HepG2 (cell line): ENCODE measurements around the gene CHCHD6. TPM values are rescaled to one million over a fixed set of nuclear protein-coding genes. Genes with fewer than 3 reads are reported as not detected.

Experiments
- ATAC-seq: fragments of 200-7000 bp; cut with Tn5 transposase; 3 replicates; pipeline ENCODE4 v1.9.1; 2020; ENCODE audit warnings: mild to moderate bottlenecking, moderate library complexity
- BruUV-seq: library from RNA; stranded (reverse); fragments of 400-500 nt; replicated peaks from 2 replicates; lab custom pipeline; 2021; lab: Mats Ljungman, UMichigan
- CTCF ChIA-PET: fragments of 300-600 bp; formaldehyde crosslinking; extraction: SDS; loops from one replicate; lab custom pipeline; 2021; ENCODE audit warnings: low total read pairs, inconsistent platforms, low intra/inter-chr PET ratio; lab: Yijun Ruan, JAX
- POLR2A ChIA-PET: fragments of 350-600 bp; sonication (Branson Sonifier 250); formaldehyde crosslinking; loops from one replicate; lab custom pipeline; 2020; ENCODE audit warnings: antibody characterized with exemption, inconsistent platforms; lab: Yijun Ruan, JAX
- DNase-seq: peaks from one replicate; pipeline ENCODE4 v3.0.0-alpha.2; 2015; ENCODE audit warnings: low spot score
- FAIRE-seq: peaks from 3 replicates; lab custom pipeline; 2011; peaks lifted over from hg19 to GRCh38; lab: Jason Lieb, UNC
- H2AFZ ChIP-seq: one replicate; pipeline ENCODE4 v1.6.1; 2011; ENCODE audit warnings: low read length, inconsistent platforms
- H3K27ac ChIP-seq: fragments of 300-600 bp; 3 replicates; pipeline ENCODE4 v1.8.0; 2011; ENCODE audit warnings: mixed run types, mild to moderate bottlenecking, mixed read lengths, low read length, inconsistent platforms; ENCODE audit not compliant: insufficient read depth; ENCODE audit errors: extremely low read length
- H3K27me3 ChIP-seq, 2 experiments: fragments of 200-600 bp in 1 of 2; 2 replicates in 1 of 2; 3 replicates in 1 of 2; pipeline versions ENCODE4 v1.6.0 to v1.8.0; 2011; ENCODE audit warnings: low read length in 2 of 2, mild to moderate bottlenecking in 2 of 2, moderate library complexity in 2 of 2, inconsistent platforms in 1 of 2; ENCODE audit not compliant: insufficient read depth in 2 of 2, control insufficient read depth in 1 of 2
- H3K36me3 ChIP-seq, 2 experiments: fragments of 200-600 bp in 1 of 2; replicated peaks in 1 of 2; 2 replicates in 1 of 2; 3 replicates in 1 of 2; pipeline versions ENCODE4 v1.5.1 to v1.8.0; 2011; ENCODE audit warnings: low read length in 2 of 2, inconsistent platforms in 1 of 2; ENCODE audit not compliant: insufficient read depth in 2 of 2, control insufficient read depth in 1 of 2
- H3K4me1 ChIP-seq: 2 replicates; pipeline ENCODE4 v1.5.1; 2012; ENCODE audit warnings: low read length, inconsistent platforms; ENCODE audit not compliant: insufficient read depth
- H3K4me2 ChIP-seq: 2 replicates; pipeline ENCODE4 v1.6.0; 2011; ENCODE audit warnings: low read depth, low read length, inconsistent platforms
- H3K4me3 ChIP-seq, 3 experiments: fragments of 200-600 bp in 1 of 3; sonication (generic), shearing (Covaris generic) in 1 of 3; replicated peaks in 1 of 3; 2 replicates each; pipeline ENCODE4 v1.5.1; 2011 to 2016; ENCODE audit warnings: low read length in 3 of 3, inconsistent platforms in 2 of 3, low read depth in 2 of 3, mild to moderate bottlenecking in 2 of 3, control low read depth in 1 of 3, mixed read lengths in 1 of 3; ENCODE audit not compliant: insufficient read depth in 1 of 3
- H3K79me2 ChIP-seq: one replicate; pipeline ENCODE4 v1.6.1; 2011; ENCODE audit warnings: low read length, inconsistent platforms; ENCODE audit not compliant: insufficient read depth
- H3K9ac ChIP-seq: 2 replicates; pipeline ENCODE4 v1.6.0; 2011; ENCODE audit warnings: mild to moderate bottlenecking, low read depth, low read length, inconsistent platforms; ENCODE audit not compliant: insufficient read depth
- H3K9me3 ChIP-seq: 2 replicates; pipeline ENCODE4 v1.5.1; 2012; ENCODE audit warnings: mild to moderate bottlenecking, low read length
- H4K20me1 ChIP-seq: 2 replicates; pipeline ENCODE4 v1.6.0; 2011; ENCODE audit warnings: inconsistent platforms, mild to moderate bottlenecking, low read length, moderate library complexity; ENCODE audit not compliant: insufficient read depth
- EP300 ChIP-seq, 3 experiments: sonication (generic) in 1 of 3; formaldehyde crosslinking in 1 of 3; IDR thresholded peaks; 2 replicates each; pipeline versions ENCODE4 v1.5.1 to v1.6.1; 2011 to 2020; ENCODE audit warnings: low read depth in 2 of 3, low read length in 2 of 3, borderline replicate concordance in 1 of 3, improper control_type of control experiment in 1 of 3, mild to moderate bottlenecking in 1 of 3, missing genetic modification reagents in 1 of 3, moderate library complexity in 1 of 3
- HCFC1 ChIP-seq: fragments of 150-350 bp; IDR thresholded peaks from 2 replicates; pipeline ENCODE4 v1.6.1; 2014; ENCODE audit warnings: low read depth, low read length
- IRX3 ChIP-seq: sonication (generic); formaldehyde crosslinking; IDR thresholded peaks from 2 replicates; pipeline ENCODE4 v1.8.1; 2023; ENCODE audit warnings: mild to moderate bottlenecking, low read depth, missing genetic modification reagents, borderline replicate concordance
- RFX5 ChIP-seq: IDR thresholded peaks from 2 replicates; pipeline ENCODE4 v1.6.1; 2011; ENCODE audit warnings: low read depth, low read length, improper control_type of control experiment
- TARDBP ChIP-seq: sonication (generic); formaldehyde crosslinking; IDR thresholded peaks from 2 replicates; pipeline ENCODE4 v1.8.0; 2022; ENCODE audit warnings: mild to moderate bottlenecking, missing genetic modification reagents
- THRA ChIP-seq: sonication (generic); formaldehyde crosslinking; IDR thresholded peaks from 2 replicates; pipeline ENCODE4 v1.4.0; 2020; ENCODE audit warnings: missing genetic modification reagents, borderline replicate concordance
- ZBTB42 ChIP-seq: sonication (generic); formaldehyde crosslinking; IDR thresholded peaks from 2 replicates; pipeline ENCODE4 v1.5.0; 2020; ENCODE audit warnings: mild to moderate bottlenecking, missing genetic modification reagents
- ZNF484 ChIP-seq: sonication (generic); formaldehyde crosslinking; IDR thresholded peaks from 2 replicates; pipeline ENCODE4 v1.5.1; 2020; ENCODE audit warnings: mild to moderate bottlenecking, low read depth, missing genetic modification reagents, borderline replicate concordance
- ZNF776 ChIP-seq: sonication (generic); formaldehyde crosslinking; IDR thresholded peaks from 2 replicates; pipeline ENCODE4 v1.4.0; 2020; ENCODE audit warnings: mild to moderate bottlenecking, missing genetic modification reagents
- whole genome bisulfite sequencing: methylation state at CpG from one replicate; pipeline ENCODE4 v1.1.6; 2017; ENCODE audit warnings: low lambda C conversion rate; 5-methylcytosine and 5-hydroxymethylcytosine counted together
- in situ Hi-C: cut with HindIII; loops from 2 replicates; pipeline ENCODE4 v1.10.0; 2017; ENCODE audit warnings: low pct_unique_long_range_greater_than_20kb; ENCODE audit not compliant: extremely low pct_ligation_motif_present
- intact Hi-C: fragments of 100-400 bp; cut with micrococcal nuclease; formaldehyde crosslinking; loops from one replicate; pipeline ENCODE4 v1.10.0; 2022; ENCODE audit not compliant: unreplicated experiment
- polyA plus RNA-seq, 8 experiments: library from polyadenylated mRNA; depleted of rRNA in 3 of 8; stranded (reverse) in 7 of 8; unstranded in 1 of 8; fragments of >200 nt; fragmentation: Illumina TruSeq in 4 of 8; extraction: Trizol in 4 of 8; gene quantifications; 2 replicates each; pipeline versions ENCODE4 v1.2.1 to v1.2.3, GENCODE V29; 2011 to 2016; ENCODE audit warnings: low read depth in 4 of 8, missing spikeins in 1 of 8, mixed read lengths in 1 of 8; ENCODE audit not compliant: insufficient read depth in 1 of 8
- total RNA-seq, 5 experiments: library from RNA; depleted of rRNA; stranded (reverse); fragments of >200 nt; fragmentation: Illumina TruSeq; extraction: Trizol; gene quantifications; 2 replicates each; pipeline ENCODE4 v1.2.3, GENCODE V29; 2016; ENCODE audit warnings: low read depth in 1 of 5
- TF ChIP-seq, protein P1 (sequence below): sonication (generic); formaldehyde crosslinking; IDR thresholded peaks from 2 replicates; pipeline ENCODE4 v1.5.0; 2020; ENCODE audit warnings: missing genetic modification reagents

CHCHD6 gene
- total and polyA plus RNA-seq, 2 of the 13 experiments (the other 11 are each of a cell fraction or from before 2014, with no cell fraction given) = 20.3 to 20.8 TPM

GRCh38 chr3:126923423-126923822, 219.4 kb downstream of the CHCHD6 start:
- no TSS peak for BruUV-seq
- no peak for TF ChIP-seq THRA
- no peak for TF ChIP-seq RFX5
- TF ChIP-seq, all 625 proteins: peak for 0
- intact Hi-C loops = no loop called here
- no peak overlapping the region for H3K4me2 ChIP-seq
- FAIRE-seq = no peak
- no peak overlapping the region for H2AFZ ChIP-seq
- ATAC-seq = no peak
- in situ Hi-C loops = no loop called here
- POLR2A ChIA-PET = no interaction called here
- 95% methylated on average over 5 of the region's 6 CpGs for WGBS
- H3K79me2 ChIP-seq = no peaks in the 10 kb centered on the region
- no peaks in the 10 kb centered on the region for H3K36me3 ChIP-seq
- CTCF ChIA-PET = no interaction called here
- H3K27me3 ChIP-seq = no peaks in the 10 kb centered on the region
- H3K27ac ChIP-seq = no peak overlapping the region
- no peak for DNase-seq
- no peak overlapping the region for H3K9ac ChIP-seq
- H3K9me3 ChIP-seq = no peaks in the 10 kb centered on the region
- no peaks in the 10 kb centered on the region for H4K20me1 ChIP-seq
- peaks cover 13% of the 10 kb centered on the region for H3K4me1 ChIP-seq
- no peak overlapping the region for H3K4me3 ChIP-seq

- Histone ChIP-seq H3K27me3 (no peaks in the 10 kb centered on the region), H3K36me3 (no peaks in the 10 kb centered on the region), H3K4me1 (peaks cover 13% of the 10 kb centered on the region), H3K4me3 (no peak overlapping the region), H3K79me2 (no peaks in the 10 kb centered on the region), H3K4me2 (no peak overlapping the region), H3K9me3 (no peaks in the 10 kb centered on the region), H4K20me1 (no peaks in the 10 kb centered on the region), H2AFZ (no peak overlapping the region), H3K27ac (no peak overlapping the region), H3K9ac (no peak overlapping the region)
- in situ Hi-C loops (no loop called here), intact Hi-C loops (no loop called here)
- TF ChIP-seq IRX3 (no peak), TARDBP (CRISPR knock-in tag) (no peak), ZBTB42 (no peak), HCFC1 (no peak), EP300 (IDR thresholded peaks at IDR 0.05; ENCODE audit: low read depth in 2 of 2, low read length in 2 of 2) (no peak), EP300 (CRISPR knock-in tag; IDR thresholded peaks at IDR 0.05; ENCODE audit: borderline replicate concordance) (no peak), RFX5 (no peak), ZNF776 (CRISPR knock-in tag) (no peak), ZNF484 (CRISPR knock-in tag) (no peak)
- TF ChIP-seq, protein P1, sequence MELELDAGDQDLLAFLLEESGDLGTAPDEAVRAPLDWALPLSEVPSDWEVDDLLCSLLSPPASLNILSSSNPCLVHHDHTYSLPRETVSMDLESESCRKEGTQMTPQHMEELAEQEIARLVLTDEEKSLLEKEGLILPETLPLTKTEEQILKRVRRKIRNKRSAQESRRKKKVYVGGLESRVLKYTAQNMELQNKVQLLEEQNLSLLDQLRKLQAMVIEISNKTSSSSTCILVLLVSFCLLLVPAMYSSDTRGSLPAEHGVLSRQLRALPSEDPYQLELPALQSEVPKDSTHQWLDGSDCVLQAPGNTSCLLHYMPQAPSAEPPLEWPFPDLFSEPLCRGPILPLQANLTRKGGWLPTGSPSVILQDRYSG (CRISPR knock-in tag) = no peak
- no peak for ATAC-seq
- CTCF ChIA-PET = no interaction called here
- 94% methylated on average over 7 of the region's 7 CpGs for WGBS
- POLR2A ChIA-PET = no interaction called here
- FAIRE-seq = no peak
- DNase-seq = no peak
- no TSS peak for BruUV-seq
Observed at GRCh38 chr3:126923895-126924294, 219.9 kb downstream of the CHCHD6 start.
